ES-I3 (cell line): ENCODE results near the gene ATAD2B.
"Not testable (repeated sequence)": the region's sequence is repeated elsewhere in the genome, so short reads cannot be mapped to it uniquely, and the experiment has no call there.

Experiments
- H3K36me3 ChIP-seq: 2 replicates; pipeline ENCODE4 v1.6.1; 2013; ENCODE audit warnings: mild to moderate bottlenecking, low read length, control low read depth, moderate library complexity; ENCODE audit not compliant: insufficient read depth
- H3K4me1 ChIP-seq: 2 replicates; pipeline ENCODE4 v1.6.1; 2013; ENCODE audit warnings: mild to moderate bottlenecking, control low read depth, low read length; ENCODE audit not compliant: insufficient read depth
- H3K9ac ChIP-seq: 2 replicates; pipeline ENCODE4 v1.6.1; 2013; ENCODE audit warnings: low read depth, mild to moderate bottlenecking, low read length, moderate library complexity
- H3K9me3 ChIP-seq: 2 replicates; pipeline ENCODE4 v1.6.1; 2013; ENCODE audit warnings: mild to moderate bottlenecking, low read length, moderate library complexity; ENCODE audit not compliant: control insufficient read depth, insufficient read depth

ATAD2B gene

DNA sequence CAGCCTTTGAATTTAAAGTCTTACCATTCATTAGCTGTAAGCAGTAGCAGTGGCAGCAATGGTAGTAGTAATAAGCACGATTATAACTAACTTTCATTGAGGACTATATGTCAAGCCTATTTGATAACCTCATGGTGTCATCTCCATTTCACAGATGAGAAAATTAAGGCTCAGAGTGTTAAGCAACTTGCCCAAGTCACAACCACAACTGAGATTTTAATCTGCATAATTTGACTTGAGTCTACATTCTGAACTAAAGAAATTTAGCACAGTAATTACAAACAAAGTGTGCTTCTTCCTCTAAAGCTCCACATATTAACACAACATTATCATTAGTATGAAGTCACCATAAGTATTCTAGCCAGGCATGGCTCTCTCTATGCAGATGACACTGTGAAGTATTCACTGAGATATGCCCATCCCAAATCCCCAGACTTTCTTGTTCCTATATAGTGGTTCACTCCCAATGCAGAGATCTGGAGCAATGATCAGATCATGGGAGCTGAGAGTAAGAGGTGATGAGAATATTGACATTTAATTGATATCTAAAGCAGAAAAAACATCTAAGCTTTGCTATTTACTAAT lies 120.2 kb downstream of the ATAD2B start:
- no peaks in the 10 kb centered on the region for H3K9me3 ChIP-seq
- no peaks in the 10 kb centered on the region for H3K4me1 ChIP-seq
- H3K36me3 ChIP-seq: no peaks in the 10 kb centered on the region
- no peak overlapping the region for H3K9ac ChIP-seq

DNA sequence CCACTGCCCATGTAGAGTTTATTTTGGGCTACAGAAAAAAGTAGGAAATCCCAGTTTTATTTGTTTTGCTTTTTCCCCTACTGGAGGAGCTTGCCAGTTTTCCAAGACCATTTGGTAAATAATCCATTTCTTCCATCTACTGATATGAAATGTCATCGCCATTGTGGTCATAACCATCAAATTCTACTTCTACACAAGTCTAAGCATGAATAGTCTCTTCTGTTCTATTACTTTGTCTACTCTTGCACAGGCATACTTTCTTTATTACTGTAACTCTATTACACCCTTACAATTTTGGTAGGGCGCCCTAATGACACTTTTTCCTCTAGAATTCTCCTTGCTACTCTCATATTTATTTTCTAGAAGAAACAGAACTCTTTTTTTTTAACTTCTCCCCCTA lies 120.7 kb downstream of the ATAD2B start:
- no peak overlapping the region for H3K9ac ChIP-seq
- H3K9me3 ChIP-seq: no peaks in the 10 kb centered on the region
- H3K4me1 ChIP-seq: no peaks in the 10 kb centered on the region
- H3K36me3 ChIP-seq: no peaks in the 10 kb centered on the region

DNA sequence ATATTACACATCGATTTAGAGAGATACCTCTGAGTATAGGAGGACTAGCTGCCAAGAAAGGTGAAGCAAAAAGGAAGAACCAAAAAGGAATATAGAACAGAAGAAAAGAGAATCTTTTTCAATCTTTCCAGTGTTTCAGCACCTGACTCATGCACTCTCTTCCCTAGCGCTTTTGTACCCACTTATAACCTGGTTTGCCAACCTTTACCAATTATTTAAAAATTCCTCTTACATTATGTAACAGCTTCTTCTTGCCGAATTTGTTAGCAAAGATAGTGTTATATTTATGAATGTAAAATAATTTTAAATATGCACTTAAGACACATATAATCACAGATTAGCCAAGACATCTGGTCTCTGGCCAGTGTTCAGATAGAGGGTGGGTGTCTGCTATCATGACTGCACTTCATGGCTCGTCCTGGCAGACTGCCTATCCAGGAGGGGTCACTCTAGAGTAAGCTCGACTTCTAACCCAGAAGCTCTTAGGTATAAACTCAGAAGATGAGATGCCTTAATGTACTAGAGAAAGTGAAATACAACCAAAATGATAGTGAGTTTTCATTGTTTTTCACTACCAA lies 122.9 kb downstream of the ATAD2B start:
- H3K9me3 ChIP-seq: no peaks in the 10 kb centered on the region
- H3K36me3 ChIP-seq: no peaks in the 10 kb centered on the region
- H3K9ac ChIP-seq: no peak overlapping the region
- H3K4me1 ChIP-seq: no peaks in the 10 kb centered on the region

DNA sequence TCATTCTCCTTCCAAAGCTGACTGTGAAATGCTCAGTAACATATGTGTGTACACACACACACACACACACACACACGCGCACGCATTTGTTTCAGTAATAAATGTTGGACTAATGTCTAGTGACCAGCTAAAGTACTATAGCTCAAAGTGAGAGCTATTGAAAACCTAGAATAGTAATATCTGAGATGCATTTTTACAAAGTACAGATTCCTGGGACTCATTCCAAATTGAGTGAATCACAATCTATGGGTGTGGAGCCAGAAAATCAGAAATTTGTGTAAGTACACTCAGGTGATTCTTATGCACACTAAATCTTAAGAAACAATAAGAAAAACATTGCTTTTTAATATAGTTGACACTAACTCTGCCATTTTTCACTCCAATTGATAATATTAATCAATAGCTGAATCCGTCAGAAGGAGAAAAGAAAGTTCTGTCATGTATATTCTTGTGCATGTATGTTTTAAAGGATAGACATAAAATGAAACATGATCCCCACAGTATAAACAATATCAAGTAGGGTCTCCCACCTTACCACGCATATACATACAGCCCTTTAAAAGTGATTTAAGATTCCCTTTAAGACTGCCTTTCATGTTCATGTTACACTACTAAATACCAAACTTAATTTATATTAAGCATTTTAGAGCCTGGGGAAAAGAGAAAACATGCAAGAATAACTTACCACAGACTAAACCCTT lies 123.5 kb downstream of the ATAD2B start:
- Histone ChIP-seq H3K9ac (no peak overlapping the region), H3K36me3 (no peaks in the 10 kb centered on the region), H3K4me1 (no peaks in the 10 kb centered on the region), H3K9me3 (no peaks in the 10 kb centered on the region)

DNA sequence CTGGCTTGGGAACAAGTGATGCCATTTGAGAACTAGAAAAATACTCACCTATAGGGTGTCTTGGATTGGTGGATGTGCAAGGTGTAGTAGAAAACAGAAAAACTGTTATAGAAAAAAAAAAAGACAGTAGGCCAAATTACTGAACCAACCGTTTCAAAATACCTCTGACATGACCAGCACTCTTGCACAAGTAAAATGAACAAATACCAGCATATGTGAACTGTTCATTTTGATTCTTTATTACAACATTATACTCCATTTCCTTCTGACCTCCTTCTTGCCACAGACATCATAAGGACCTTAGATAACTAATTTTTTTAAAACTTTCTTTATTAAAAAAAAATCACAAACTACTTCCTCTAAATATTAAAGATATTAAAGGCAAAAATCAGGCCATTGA lies 125.5 kb downstream of the ATAD2B start:
- H3K4me1 ChIP-seq: no peaks in the 10 kb centered on the region
- H3K36me3 ChIP-seq: no peaks in the 10 kb centered on the region
- H3K9me3 ChIP-seq: no peaks in the 10 kb centered on the region
- no peak overlapping the region for H3K9ac ChIP-seq

DNA sequence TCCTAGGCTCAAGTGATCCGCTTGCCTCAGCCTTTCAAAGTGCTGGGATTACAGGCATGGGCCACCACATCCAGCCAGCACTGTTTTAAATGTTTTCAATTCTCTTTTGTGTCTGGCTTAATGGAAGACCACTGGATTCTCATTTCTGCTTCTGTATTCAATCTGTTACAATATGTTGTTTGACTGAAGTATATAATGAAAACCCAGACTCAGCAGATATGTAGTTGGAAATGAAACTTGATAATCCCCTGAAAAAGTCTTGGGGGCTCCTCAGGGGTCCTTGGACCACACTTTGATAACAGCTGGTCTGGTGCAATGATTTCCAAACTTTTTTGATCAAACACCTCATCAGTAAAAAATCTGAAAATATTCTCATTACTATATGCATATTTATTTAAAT lies 132.7 kb downstream of the ATAD2B start:
- Histone ChIP-seq H3K4me1 (no peaks in the 10 kb centered on the region), H3K36me3 (no peaks in the 10 kb centered on the region), H3K9ac (no peak overlapping the region), H3K9me3 (no peaks in the 10 kb centered on the region)

DNA sequence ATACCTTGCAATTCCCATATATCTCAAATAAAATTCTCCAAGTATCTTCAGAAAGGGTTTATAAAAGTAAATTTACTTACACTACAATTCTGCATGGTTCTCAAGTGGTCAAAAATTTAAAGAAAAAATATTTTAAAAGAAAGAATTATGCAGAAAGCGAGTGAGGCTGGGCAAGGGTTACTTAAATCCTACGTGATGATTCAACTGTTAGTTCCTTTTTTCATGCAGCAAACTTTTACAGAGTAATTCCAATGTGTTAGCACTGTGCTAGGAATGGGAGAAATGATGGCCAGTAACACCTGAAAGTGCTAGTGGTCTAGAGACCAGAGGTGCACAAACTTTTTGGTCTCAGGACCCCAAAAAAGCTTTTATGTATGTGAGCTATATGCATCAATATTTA lies 133.4 kb downstream of the ATAD2B start:
- Histone ChIP-seq H3K4me1 (no peaks in the 10 kb centered on the region), H3K9me3 (no peaks in the 10 kb centered on the region), H3K36me3 (no peaks in the 10 kb centered on the region), H3K9ac (no peak overlapping the region)

DNA sequence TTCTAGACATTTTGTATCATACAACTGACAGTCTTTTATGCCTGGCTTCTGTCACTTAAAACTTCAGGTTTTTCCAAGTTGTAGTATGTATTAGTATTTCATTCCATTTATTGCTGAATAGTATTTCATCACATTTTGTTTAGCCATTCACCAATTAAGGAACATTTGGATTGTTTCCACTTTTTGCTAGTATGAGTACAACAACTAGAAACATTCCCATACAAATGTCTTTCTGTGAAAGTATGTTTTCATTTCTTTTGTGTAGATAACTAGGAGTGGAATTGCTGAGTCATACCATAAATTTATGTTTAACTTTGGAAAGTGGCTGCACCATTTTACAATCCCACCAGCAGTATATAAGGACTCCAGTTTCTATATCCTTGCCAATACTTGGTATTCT lies 135.9 kb downstream of the ATAD2B start:
- Histone ChIP-seq H3K9me3 (no peaks in the 10 kb centered on the region), H3K36me3 (no peaks in the 10 kb centered on the region), H3K4me1 (no peaks in the 10 kb centered on the region), H3K9ac (no peak overlapping the region)

DNA sequence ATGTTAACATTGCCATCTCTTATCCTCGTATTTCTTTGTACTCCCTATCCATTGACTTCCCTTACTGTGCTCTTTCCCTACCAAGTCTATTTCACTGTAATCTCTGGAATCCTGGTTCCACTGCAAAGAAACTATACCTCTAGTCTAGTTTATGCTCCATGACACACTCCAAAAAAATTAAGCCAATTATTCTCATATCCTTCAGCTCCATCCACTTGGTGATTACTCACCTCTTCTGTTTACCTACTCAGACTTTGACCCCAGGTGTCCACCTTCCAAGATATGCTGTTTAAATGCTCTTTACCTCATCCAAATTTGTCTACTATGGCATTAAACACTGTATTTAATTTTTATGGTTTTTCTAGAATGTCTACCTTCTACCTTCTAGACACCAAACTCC lies 137.9 kb downstream of the ATAD2B start:
- Histone ChIP-seq H3K9me3 (no peaks in the 10 kb centered on the region), H3K9ac (no peak overlapping the region), H3K36me3 (no peaks in the 10 kb centered on the region), H3K4me1 (no peaks in the 10 kb centered on the region)

DNA sequence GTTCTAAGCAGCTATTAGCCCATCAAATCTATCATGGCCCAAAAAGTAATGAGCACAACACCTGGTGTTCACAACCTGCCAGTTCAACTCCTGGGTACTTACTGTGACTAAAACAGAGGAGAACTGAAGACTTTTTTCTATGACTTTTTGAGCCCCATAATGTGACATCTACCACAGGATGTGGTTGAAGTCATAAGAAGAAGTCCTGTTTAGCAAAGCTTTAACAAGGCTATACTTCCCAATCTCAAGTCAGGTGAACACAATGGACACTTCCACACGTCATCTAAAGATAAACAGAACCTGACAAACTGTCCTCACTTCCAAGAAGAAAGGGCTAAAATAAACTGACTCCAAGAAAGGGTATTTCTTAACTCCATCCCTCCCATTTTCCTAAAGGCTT lies 138.8 kb downstream of the ATAD2B start:
- H3K9me3 ChIP-seq: no peaks in the 10 kb centered on the region
- no peak overlapping the region for H3K9ac ChIP-seq
- H3K4me1 ChIP-seq: no peaks in the 10 kb centered on the region
- H3K36me3 ChIP-seq: no peaks in the 10 kb centered on the region

DNA sequence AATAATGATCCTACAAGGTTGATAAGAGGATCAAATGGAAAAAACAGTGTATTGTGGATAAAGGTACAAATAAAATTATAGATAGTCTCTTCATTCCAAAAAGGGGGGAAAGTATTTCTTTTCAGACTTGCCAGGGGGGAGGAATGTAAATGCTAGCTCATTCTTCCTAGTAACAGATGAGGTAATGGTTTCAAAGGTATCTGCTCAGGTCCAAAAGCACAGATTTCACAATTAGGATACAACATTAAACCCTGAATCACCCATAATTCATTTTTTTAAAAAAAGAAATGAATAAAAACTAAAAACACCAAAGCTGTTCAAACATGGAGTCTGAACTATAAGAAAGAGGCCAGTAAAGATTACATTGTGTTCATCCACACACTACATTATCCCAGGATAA lies 142.0 kb downstream of the ATAD2B start:
- no peak overlapping the region for H3K9ac ChIP-seq
- H3K36me3 ChIP-seq: no peaks in the 10 kb centered on the region
- no peaks in the 10 kb centered on the region for H3K9me3 ChIP-seq
- no peaks in the 10 kb centered on the region for H3K4me1 ChIP-seq

DNA sequence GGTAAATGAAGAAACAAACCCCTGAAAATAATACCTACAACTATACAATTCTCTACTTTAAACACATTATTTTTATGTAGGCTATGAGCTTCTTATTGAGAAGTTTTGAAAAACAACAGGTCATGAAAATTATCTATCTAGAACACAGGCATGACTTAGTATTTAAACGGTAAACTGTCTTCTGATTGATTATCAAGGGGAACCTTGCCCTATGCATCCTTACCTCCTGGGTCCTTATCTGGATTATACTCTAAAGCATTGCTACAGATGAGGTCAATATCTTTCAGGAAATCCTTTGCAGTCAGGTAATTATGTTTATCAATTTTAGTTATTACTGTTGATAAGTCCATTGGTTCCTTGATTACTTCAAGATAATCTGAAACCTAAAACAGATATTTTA lies 144.3 kb downstream of the ATAD2B start:
- no peaks in the 10 kb centered on the region for H3K4me1 ChIP-seq
- no peak overlapping the region for H3K9ac ChIP-seq
- H3K36me3 ChIP-seq: no peaks in the 10 kb centered on the region
- H3K9me3 ChIP-seq: no peaks in the 10 kb centered on the region

DNA sequence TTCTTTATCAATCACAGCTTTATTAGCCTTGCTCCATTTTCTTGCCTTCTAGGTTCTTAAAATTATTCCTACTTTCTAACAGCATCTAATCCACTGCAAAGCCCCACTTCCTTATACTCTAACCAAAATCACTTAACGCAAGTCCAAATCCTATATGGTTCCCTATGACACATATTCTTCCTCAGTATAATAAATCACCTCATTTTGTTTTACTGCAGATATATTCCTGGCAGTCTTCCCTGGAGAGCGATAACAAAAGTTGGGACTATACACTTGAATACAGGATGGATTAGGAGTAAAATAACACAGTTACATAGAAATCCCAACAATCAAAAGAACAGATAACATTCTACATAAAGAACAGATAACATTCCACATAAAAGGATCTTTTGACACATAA lies 144.8 kb downstream of the ATAD2B start:
- H3K36me3 ChIP-seq: no peaks in the 10 kb centered on the region
- no peak overlapping the region for H3K9ac ChIP-seq
- H3K9me3 ChIP-seq: no peaks in the 10 kb centered on the region
- no peaks in the 10 kb centered on the region for H3K4me1 ChIP-seq

DNA sequence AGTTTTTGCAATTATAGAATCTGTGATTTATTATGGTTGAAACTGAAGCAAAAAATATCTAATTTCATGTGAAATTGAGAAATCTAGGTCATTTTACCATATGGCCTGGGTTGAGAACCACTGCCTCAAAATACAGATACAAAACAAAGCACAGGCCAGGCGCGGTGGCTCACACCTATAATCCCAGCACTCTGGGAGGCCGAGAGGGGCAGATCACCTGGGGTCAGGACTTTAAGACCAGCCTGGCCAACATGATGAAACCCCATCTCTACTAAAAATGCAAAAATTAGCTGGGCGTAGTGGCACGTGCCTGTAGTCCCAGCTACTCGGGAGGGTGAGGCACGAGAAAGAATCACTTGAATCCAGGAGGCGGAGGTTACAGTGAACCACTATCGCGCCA lies 146.5 kb downstream of the ATAD2B start:
- not testable (repeated sequence) for H3K4me1 ChIP-seq, H3K36me3 ChIP-seq, H3K9ac ChIP-seq, H3K9me3 ChIP-seq

DNA sequence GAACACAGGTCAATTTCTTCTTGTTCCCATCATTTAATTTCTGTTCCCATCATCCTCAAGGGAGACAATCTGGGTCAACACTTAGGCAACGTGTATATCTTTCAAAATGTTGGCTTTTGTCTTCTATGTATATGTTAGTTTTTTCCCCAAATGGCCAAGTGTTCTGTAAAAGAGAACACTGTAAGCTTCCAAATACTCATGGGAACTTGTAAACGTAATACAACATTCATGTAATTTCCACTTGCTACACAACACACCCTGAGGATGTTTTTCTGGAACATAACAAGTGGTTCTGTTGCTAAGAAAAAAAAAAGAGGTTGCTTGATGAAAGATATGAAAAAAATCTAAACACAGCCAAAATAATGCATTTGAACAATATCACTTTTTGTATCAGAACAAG lies 149.1 kb downstream of the ATAD2B start:
- H3K36me3 ChIP-seq: no peaks in the 10 kb centered on the region
- no peak overlapping the region for H3K9ac ChIP-seq
- no peaks in the 10 kb centered on the region for H3K9me3 ChIP-seq
- H3K4me1 ChIP-seq: no peaks in the 10 kb centered on the region
